ENCODE data around the gene CLDN16. TPM values are rescaled to one million over a fixed set of nuclear protein-coding genes. Genes with fewer than 3 reads are reported as not detected.

Gene CLDN16
- total RNA-seq, 4 donors from 2014 or later = not detected

GRCh38 chr3:190384309-190384756, 3.6 kb upstream of the CLDN16 start:
- Histone ChIP-seq H3K36me3 (no peaks in the 10 kb centered on the region), H3K4me1 (no peaks in the 10 kb centered on the region), H3K27ac (no peak overlapping the region), H3K27me3 (no peaks in the 10 kb centered on the region), H3K9me3 (no peaks in the 10 kb centered on the region), H3K4me3 (no peak overlapping the region)
- TF ChIP-seq, protein P1, sequence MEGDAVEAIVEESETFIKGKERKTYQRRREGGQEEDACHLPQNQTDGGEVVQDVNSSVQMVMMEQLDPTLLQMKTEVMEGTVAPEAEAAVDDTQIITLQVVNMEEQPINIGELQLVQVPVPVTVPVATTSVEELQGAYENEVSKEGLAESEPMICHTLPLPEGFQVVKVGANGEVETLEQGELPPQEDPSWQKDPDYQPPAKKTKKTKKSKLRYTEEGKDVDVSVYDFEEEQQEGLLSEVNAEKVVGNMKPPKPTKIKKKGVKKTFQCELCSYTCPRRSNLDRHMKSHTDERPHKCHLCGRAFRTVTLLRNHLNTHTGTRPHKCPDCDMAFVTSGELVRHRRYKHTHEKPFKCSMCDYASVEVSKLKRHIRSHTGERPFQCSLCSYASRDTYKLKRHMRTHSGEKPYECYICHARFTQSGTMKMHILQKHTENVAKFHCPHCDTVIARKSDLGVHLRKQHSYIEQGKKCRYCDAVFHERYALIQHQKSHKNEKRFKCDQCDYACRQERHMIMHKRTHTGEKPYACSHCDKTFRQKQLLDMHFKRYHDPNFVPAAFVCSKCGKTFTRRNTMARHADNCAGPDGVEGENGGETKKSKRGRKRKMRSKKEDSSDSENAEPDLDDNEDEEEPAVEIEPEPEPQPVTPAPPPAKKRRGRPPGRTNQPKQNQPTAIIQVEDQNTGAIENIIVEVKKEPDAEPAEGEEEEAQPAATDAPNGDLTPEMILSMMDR (IDR thresholded peaks at IDR 0.05) = peak; percentile 24 to 52 (median 44)
- no peak for TF ChIP-seq POLR2AphosphoS5 (IDR thresholded peaks at IDR 0.05)
- 25% methylated on average over 2 of the region's 2 CpGs; no CpG with 5 or more reads in 1 of the 2 donors for WGBS, 2 donors (ENCODE audit: low coverage in 1 of 2)
- no peak for ATAC-seq

DNA sequence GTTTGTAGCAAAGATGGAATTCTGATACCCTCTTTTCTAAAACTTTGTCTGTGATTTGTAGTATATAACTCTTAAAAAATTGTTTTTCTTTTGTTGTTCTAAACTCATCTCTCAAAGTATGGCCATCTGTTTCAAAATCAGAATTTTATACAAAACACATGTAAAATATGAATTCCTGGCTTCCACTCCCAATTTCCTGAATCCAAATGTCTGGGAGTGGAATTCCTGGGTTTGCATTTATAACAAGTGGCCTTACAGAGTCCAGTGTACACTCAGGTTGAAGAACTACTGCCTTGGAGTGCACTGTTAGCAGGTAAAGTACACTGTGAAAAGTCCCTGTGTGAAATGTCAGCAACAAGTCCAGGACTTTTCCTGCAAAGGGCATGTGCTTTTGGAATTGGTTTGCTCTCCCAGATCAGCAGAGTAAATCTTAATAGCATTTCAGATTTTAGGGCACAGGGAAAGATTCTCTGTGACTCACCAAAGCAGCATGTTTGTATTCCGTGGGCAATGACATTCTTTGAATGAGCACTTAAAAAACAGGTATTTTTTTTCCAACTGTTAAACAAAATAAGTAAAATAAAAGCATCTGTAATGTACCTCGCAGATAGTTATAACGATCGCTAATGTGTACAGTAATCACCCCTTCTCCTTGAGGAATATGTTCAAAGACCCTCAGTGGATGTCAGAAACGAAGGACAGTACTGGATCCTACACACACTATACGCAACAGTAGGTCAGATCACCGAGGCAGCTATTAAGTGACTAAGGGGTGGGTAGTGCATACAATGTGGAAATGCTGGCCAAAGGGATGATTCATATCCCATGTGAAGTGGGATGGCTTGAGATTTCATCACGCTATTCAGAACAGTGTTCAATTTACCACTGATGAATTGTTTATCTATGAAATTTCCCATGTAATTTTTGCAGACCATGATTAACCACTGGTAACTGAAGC, 2.0 kb upstream of the CLDN16 start:
- TF ChIP-seq POLR2AphosphoS5 (IDR thresholded peaks at IDR 0.05) (no peak), EP300 (IDR thresholded peaks at IDR 0.05) (no peak), POLR2A (IDR thresholded peaks at IDR 0.05) (no peak)
- TF ChIP-seq, protein P1 (IDR thresholded peaks at IDR 0.05) = no peak
- Histone ChIP-seq H3K4me3 (no peak overlapping the region), H3K27ac (no peak overlapping the region), H3K36me3 (no peaks in the 10 kb centered on the region), H3K27me3 (no peaks in the 10 kb centered on the region), H3K4me1 (no peaks in the 10 kb centered on the region), H3K9me3 (no peaks in the 10 kb centered on the region)
- 59 to 82% methylated on average over 3 to 8 of the region's 8 CpGs for WGBS, 2 donors (ENCODE audit: low coverage in 1 of 2)
- no peak for ATAC-seq

DNA sequence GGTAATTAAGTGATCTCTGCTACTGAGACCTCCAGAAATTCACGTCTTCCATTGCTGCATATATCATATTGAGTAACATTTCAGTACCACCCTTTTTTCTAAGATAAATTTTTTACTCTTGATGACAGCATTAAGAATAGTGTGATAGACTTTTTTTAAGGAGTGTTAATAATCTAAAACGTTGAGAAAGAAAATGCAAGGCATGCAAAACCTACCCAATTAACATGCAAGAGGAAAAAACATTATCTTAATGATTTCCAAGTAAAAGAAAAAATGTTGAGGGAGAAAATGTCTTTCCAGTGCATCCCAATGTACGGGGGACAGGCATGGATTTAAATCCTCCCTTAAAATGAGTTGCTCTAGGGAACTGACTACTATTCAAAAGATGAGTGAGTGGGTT, 740 bp downstream of the CLDN16 start:
- H3K27me3 ChIP-seq = no peaks in the 10 kb centered on the region
- no peak for ATAC-seq
- 71 to 74% methylated on average over 3 of the region's 3 CpGs for WGBS, 2 donors (ENCODE audit: low coverage in 1 of 2)
- no peak overlapping the region for H3K27ac ChIP-seq
- no peaks in the 10 kb centered on the region for H3K36me3 ChIP-seq
- H3K9me3 ChIP-seq = no peaks in the 10 kb centered on the region
- no peaks in the 10 kb centered on the region for H3K4me1 ChIP-seq
- TF ChIP-seq POLR2AphosphoS5 (IDR thresholded peaks at IDR 0.05) (no peak), EP300 (IDR thresholded peaks at IDR 0.05) (no peak), POLR2A (IDR thresholded peaks at IDR 0.05) (no peak)
- TF ChIP-seq, protein P1 (IDR thresholded peaks at IDR 0.05) = no peak
- no peak overlapping the region for H3K4me3 ChIP-seq

DNA sequence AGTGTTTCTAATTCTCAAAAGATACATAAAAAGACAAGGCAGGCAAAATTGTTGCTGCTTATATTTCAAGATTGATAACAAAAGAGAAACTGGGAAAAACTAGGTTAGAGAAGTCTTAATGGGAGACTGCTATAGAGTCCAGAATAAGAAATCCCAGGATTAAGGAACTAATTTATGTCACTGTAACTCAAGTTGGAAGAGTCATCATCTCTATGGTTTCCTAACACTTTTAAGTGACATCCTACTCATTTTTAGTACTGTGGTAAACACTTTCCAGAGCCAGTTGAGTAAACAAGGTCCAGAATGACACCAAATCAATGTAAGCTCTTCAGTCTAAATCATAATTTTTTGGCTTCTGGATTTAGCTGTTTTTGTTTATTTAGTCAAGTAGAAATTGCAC, 8.0 kb downstream of the CLDN16 start:
- Histone ChIP-seq H3K27me3 (no peaks in the 10 kb centered on the region), H3K4me3 (no peak overlapping the region), H3K27ac (no peak overlapping the region), H3K36me3 (no peaks in the 10 kb centered on the region), H3K4me1 (no peaks in the 10 kb centered on the region), H3K9me3 (no peaks in the 10 kb centered on the region)
- ATAC-seq = no peak
- TF ChIP-seq POLR2A (IDR thresholded peaks at IDR 0.05) = no peak
- no peak for TF ChIP-seq EP300 (IDR thresholded peaks at IDR 0.05)
- no peak for TF ChIP-seq POLR2AphosphoS5 (IDR thresholded peaks at IDR 0.05)
- TF ChIP-seq, protein P1 (IDR thresholded peaks at IDR 0.05) = no peak

GRCh38 chr3:190397889-190398288, 9.9 kb downstream of the CLDN16 start:
- TF ChIP-seq POLR2A (IDR thresholded peaks at IDR 0.05) = no peak
- Histone ChIP-seq H3K27me3 (no peaks in the 10 kb centered on the region), H3K27ac (no peak overlapping the region), H3K4me1 (no peaks in the 10 kb centered on the region), H3K36me3 (no peaks in the 10 kb centered on the region), H3K9me3 (no peaks in the 10 kb centered on the region), H3K4me3 (no peak overlapping the region)
- no peak for ATAC-seq
- 70 to 81% methylated on average over 4 of the region's 4 CpGs for WGBS, 2 donors (ENCODE audit: low coverage in 1 of 2)

Data from gastroesophageal sphincter (tissue), 4 donors.